Measurements from ENCODE around the gene PCMT1.
"Not testable (repeated sequence)": the region's sequence is repeated elsewhere in the genome, so short reads cannot be mapped to it uniquely, and the experiment has no call there.

The PCMT1 gene

GRCh38 chr6:149728499-149729234, 20.9 kb upstream of the PCMT1 start:
- no peak overlapping the region for H3K4me3 ChIP-seq (ENCODE audit: low read depth, low read length)
- TF ChIP-seq CTCF (IDR thresholded peaks at IDR 0.05; ENCODE audit: low read depth, low read length), result no peak
- in situ Hi-C loops (cut with HindIII; ENCODE audit: low sequenced_read_pairs), result no loop called here
- DNase-seq (ENCODE audit: low read depth, low spot score), result no peak

DNA sequence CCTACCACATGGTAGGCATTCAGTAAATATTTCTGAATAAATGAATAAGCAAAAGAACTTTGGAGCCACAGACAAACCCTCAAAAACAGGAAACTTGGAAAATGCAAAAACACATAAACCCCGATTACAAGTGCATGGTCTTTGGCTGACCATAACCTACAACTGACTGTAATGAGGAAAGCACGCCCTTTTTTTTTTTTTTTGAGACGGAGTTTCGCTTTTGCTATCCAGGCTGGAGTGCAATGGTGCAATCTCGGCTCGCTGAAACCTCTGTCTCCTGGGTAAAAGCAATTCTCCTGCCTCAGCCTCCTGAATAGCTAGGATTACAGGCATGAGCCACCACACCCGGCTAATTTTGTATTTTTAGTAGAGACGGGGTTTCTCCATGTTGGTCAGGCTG, 19.7 kb upstream of the PCMT1 start:
- H3K4me3 ChIP-seq (ENCODE audit: low read depth, low read length), result no peak overlapping the region
- in situ Hi-C loops (cut with HindIII; ENCODE audit: low sequenced_read_pairs), result no loop called here
- no peak for DNase-seq (ENCODE audit: low read depth, low spot score)
- TF ChIP-seq CTCF (IDR thresholded peaks at IDR 0.05; ENCODE audit: low read depth, low read length), result no peak

DNA sequence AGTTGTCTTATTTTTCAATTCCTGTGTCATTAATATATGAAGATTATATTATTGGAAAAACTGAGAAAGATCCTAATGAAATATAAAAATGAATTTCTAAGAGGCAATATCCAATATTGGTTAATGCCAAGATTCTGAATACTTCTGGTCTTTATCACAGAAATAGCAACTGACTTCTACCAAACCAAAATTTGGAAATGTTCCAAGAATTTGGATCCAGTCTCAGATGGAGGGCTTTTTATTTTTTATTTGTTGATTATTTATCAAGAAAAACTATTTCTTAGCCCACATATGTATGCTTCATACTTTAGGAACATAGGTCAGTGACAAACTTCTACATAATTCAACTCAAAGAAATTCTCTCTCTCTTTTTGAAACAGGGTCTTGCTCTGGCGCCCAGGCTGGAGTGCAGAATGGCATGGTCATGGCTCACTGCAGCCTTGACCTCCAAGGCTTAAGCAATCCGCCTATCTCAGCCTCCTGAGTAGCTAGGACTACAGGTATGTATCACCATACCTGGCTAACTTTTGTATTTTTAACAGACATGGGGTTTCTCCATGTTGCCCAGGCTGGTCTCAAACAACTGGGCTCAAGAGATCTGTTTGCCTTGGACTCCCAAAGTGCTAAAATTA, 16.3 kb upstream of the PCMT1 start:
- no peak overlapping the region for H3K4me3 ChIP-seq (ENCODE audit: low read depth, low read length)
- in situ Hi-C loops (cut with HindIII; ENCODE audit: low sequenced_read_pairs), result no loop called here
- TF ChIP-seq CTCF (IDR thresholded peaks at IDR 0.05; ENCODE audit: low read depth, low read length), result no peak
- no peak for DNase-seq (ENCODE audit: low read depth, low spot score)

DNA sequence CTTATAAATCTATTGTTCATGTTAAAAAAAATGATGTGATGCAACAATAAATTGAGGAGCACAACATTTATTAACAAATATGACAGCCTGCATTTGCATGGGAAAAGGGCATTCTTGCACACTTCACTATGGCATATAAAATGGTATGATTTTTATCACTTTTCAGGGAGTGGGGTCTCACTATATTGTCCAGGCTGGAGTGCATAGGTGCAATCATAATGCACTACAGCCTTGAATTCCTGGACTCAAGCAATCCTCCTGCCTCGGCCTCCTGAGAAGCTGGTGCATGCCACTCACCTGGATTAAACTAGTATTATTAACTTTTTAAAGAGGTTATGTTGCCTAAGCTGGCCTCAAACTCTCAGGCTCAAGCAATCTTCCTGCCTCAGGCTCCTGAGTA, 14.6 kb upstream of the PCMT1 start:
- in situ Hi-C loops (cut with HindIII; ENCODE audit: low sequenced_read_pairs), result no loop called here
- TF ChIP-seq CTCF (IDR thresholded peaks at IDR 0.05; ENCODE audit: low read depth, low read length), result no peak
- no peak for DNase-seq (ENCODE audit: low read depth, low spot score)
- H3K4me3 ChIP-seq (ENCODE audit: low read depth, low read length), result no peak overlapping the region

GRCh38 chr6:149745252-149745651, 4.3 kb upstream of the PCMT1 start:
- DNase-seq (ENCODE audit: low read depth, low spot score); in situ Hi-C loops (cut with HindIII; ENCODE audit: low sequenced_read_pairs): not testable (repeated sequence)
- peak overlapping the region; percentile 68 for H3K4me3 ChIP-seq (ENCODE audit: low read depth, low read length)

GRCh38 chr6:149746147-149746946, 3.2 kb upstream of the PCMT1 start, which contains the start of gene NUP43:
TSS of gene NUP43 (minus strand) at chr6:149746529. CDS start at chr6:149746495, 34 bp downstream.
- TF ChIP-seq CTCF (IDR thresholded peaks at IDR 0.05; ENCODE audit: low read depth, low read length), result peak; percentile 45
- peak; percentile 95 for DNase-seq (ENCODE audit: low read depth, low spot score)
- H3K4me3 ChIP-seq (ENCODE audit: low read depth, low read length), result peak within 1 kb of the TSS; percentile 68
- in situ Hi-C loops (cut with HindIII; ENCODE audit: low sequenced_read_pairs), result no loop called here

DNA sequence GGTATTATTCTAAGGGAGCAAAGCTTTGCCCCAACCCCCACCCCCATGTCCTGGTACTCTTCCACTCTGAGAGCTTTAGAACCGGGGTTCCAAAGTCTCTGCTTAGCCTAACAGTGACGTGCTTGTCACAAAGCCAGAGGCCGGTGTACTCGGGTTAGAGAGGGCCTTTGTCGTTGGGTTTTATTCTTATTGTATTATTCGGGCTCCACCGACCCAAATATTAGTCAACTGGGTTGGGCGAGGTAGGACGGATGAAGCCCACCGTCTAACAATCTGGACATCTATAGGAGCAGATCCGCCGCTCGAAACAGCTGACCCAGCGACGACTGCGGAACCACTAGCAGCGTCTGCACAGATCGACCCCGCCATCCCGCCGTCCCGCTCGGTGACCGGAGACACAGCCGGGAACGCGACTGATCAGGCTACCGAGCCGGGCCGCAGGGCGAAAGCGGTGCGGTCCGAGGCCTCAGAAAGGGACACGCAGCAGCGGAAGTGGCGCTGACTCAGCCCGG, 403 bp upstream of the PCMT1 start:
- peak overlapping the region; percentile 76 for H3K4me3 ChIP-seq (ENCODE audit: low read depth, low read length)
- in situ Hi-C loops (cut with HindIII; ENCODE audit: low sequenced_read_pairs); DNase-seq (ENCODE audit: low read depth, low spot score): not testable (repeated sequence)
